H1 (cell line): ENCODE results near the gene BAZ2B. TPM values are rescaled to one million over a fixed set of nuclear protein-coding genes. Genes with fewer than 3 reads are reported as not detected.

Experiments used
- CTCF ChIA-PET: fragments of 300-600 bp; sonication (Branson Sonifier 250); formaldehyde crosslinking; loops from one replicate; lab custom pipeline; 2021; ENCODE audit not compliant: partially characterized antibody; lab: Charles Lee
- POLR2A ChIA-PET: fragments of 300-600 bp; sonication (Branson Sonifier 250); formaldehyde crosslinking; loops from one replicate; lab custom pipeline; 2021; ENCODE audit warnings: inconsistent platforms; ENCODE audit not compliant: partially characterized antibody; lab: Charles Lee
- DNase-seq, 2 experiments: peaks; one replicate each; pipeline versions ENCODE4 v3.0.0 to v3.0.0-alpha.2; 2010 to 2022; ENCODE audit warnings: low spot score in 2 of 2, low read depth in 1 of 2, mixed read lengths in 1 of 2
- FAIRE-seq: peaks from 2 replicates; lab custom pipeline; 2011; peaks lifted over from hg19 to GRCh38; lab: Jason Lieb, UNC
- H2AFZ ChIP-seq: 2 replicates; pipeline ENCODE4 v1.8.1; 2012; ENCODE audit warnings: low read length, inconsistent platforms
- H2AK5ac ChIP-seq: 2 replicates; pipeline ENCODE4 v1.6.1; 2013; ENCODE audit warnings: low read depth, low read length
- H2BK120ac ChIP-seq: replicated peaks from 2 replicates; pipeline ENCODE3; 2013; ENCODE audit warnings: low read depth, low read length, inconsistent platforms
- H2BK12ac ChIP-seq: 2 replicates; pipeline ENCODE4 v1.6.1; 2013; ENCODE audit warnings: low read depth, low read length
- H2BK15ac ChIP-seq: 2 replicates; pipeline ENCODE4 v1.6.1; 2013; ENCODE audit warnings: low read length
- H2BK20ac ChIP-seq: 2 replicates; pipeline ENCODE4 v1.6.1; 2013; ENCODE audit warnings: low read length
- H2BK5ac ChIP-seq: 2 replicates; pipeline ENCODE4 v1.6.1; 2013; ENCODE audit warnings: low read depth, low read length
- H3K14ac ChIP-seq: 2 replicates; pipeline ENCODE4 v1.6.1; 2013; ENCODE audit warnings: inconsistent platforms; ENCODE audit not compliant: insufficient read length
- H3K18ac ChIP-seq: 2 replicates; pipeline ENCODE4 v1.6.1; 2013; ENCODE audit warnings: low read length; ENCODE audit errors: extremely low read depth
- H3K23ac ChIP-seq: 2 replicates; pipeline ENCODE4 v1.6.1; 2013; ENCODE audit warnings: inconsistent platforms; ENCODE audit not compliant: insufficient read length
- H3K23me2 ChIP-seq: 2 replicates; pipeline ENCODE4 v1.6.1; 2013; ENCODE audit warnings: low read depth, low read length
- H3K27ac ChIP-seq: 2 replicates; pipeline ENCODE4 v1.6.1; 2011; ENCODE audit warnings: low read depth, low read length, inconsistent platforms
- H3K27me3 ChIP-seq, 4 experiments: replicated peaks in 1 of 4; 1 replicate in 1 of 4; 2 replicates in 3 of 4; pipeline versions ENCODE4 v1.6.1 to v1.8.1; 2011 to 2013; ENCODE audit warnings: low read length in 3 of 4, mild to moderate bottlenecking in 3 of 4, inconsistent platforms in 2 of 4, mixed read lengths in 2 of 4, moderate library complexity in 1 of 4; ENCODE audit not compliant: control insufficient read depth in 3 of 4, insufficient read depth in 3 of 4; ENCODE audit errors: extremely low read depth in 1 of 4
- H3K36me3 ChIP-seq, 4 experiments: 2 replicates each; pipeline versions ENCODE4 v1.6.1 to v1.8.1; 2011 to 2013; ENCODE audit warnings: mild to moderate bottlenecking in 4 of 4, low read length in 3 of 4, moderate library complexity in 2 of 4, control low read depth in 1 of 4, inconsistent platforms in 1 of 4; ENCODE audit not compliant: insufficient read depth in 4 of 4, control insufficient read depth in 2 of 4
- H3K4ac ChIP-seq: replicated peaks from 2 replicates; pipeline ENCODE3; 2013; ENCODE audit warnings: low read length, low read depth, mixed read lengths, inconsistent platforms; ENCODE audit not compliant: insufficient read length
- H3K4me1 ChIP-seq, 4 experiments: replicated peaks in 1 of 4; 1 replicate in 1 of 4; 2 replicates in 3 of 4; pipeline versions ENCODE4 v1.6.1 to v1.8.1; 2011 to 2013; ENCODE audit warnings: low read length in 3 of 4, inconsistent platforms in 2 of 4, mixed read lengths in 1 of 4; ENCODE audit not compliant: insufficient read depth in 4 of 4, control insufficient read depth in 3 of 4
- H3K4me2 ChIP-seq, 2 experiments: 2 replicates each; pipeline versions ENCODE4 v1.6.1 to v1.8.1; 2011 to 2013; ENCODE audit warnings: low read depth in 2 of 2, low read length in 2 of 2, control low read depth in 1 of 2, inconsistent platforms in 1 of 2, mild to moderate bottlenecking in 1 of 2; ENCODE audit not compliant: insufficient read depth in 1 of 2
- H3K4me3 ChIP-seq, 4 experiments: fragments of 200-600, 300-600 bp in 1 of 4; sonication (generic), shearing (Covaris generic), sonication (Bioruptor Twin) in 1 of 4; 2 replicates each; pipeline versions ENCODE4 v1.5.1 to v1.8.1; 2011 to 2016; ENCODE audit warnings: low read length in 4 of 4, low read depth in 3 of 4, control low read depth in 2 of 4, inconsistent platforms in 2 of 4, mild to moderate bottlenecking in 2 of 4, mixed read lengths in 1 of 4, moderate library complexity in 1 of 4; ENCODE audit not compliant: insufficient read depth in 2 of 4; ENCODE audit errors: extremely low read depth in 1 of 4
- H3K56ac ChIP-seq: replicated peaks from 2 replicates; pipeline ENCODE3; 2013; ENCODE audit warnings: low read depth, mild to moderate bottlenecking, mixed read lengths, low read length, inconsistent platforms; ENCODE audit not compliant: insufficient read length
- H3K79me1 ChIP-seq: 2 replicates; pipeline ENCODE4 v1.6.1; 2013; ENCODE audit warnings: low read depth, low read length, control low read depth
- H3K79me2 ChIP-seq, 2 experiments: 2 replicates each; pipeline versions ENCODE4 v1.6.1 to v1.8.1; 2012 to 2013; ENCODE audit warnings: low read length in 2 of 2, mild to moderate bottlenecking in 2 of 2, inconsistent platforms in 1 of 2; ENCODE audit not compliant: insufficient read depth in 2 of 2, control insufficient read depth in 1 of 2
- H3K9ac ChIP-seq, 4 experiments: replicated peaks in 1 of 4; 1 replicate in 1 of 4; 2 replicates in 3 of 4; pipeline versions ENCODE4 v1.6.1 to v1.8.1; 2011 to 2013; ENCODE audit warnings: low read depth in 3 of 4, low read length in 3 of 4, control low read depth in 2 of 4, mild to moderate bottlenecking in 2 of 4, moderate library complexity in 2 of 4, inconsistent platforms in 1 of 4; ENCODE audit errors: extremely low read depth in 1 of 4
- H3K9me3 ChIP-seq, 2 experiments: 2 replicates each; pipeline versions ENCODE4 v1.6.1 to v1.8.1; 2012 to 2013; ENCODE audit warnings: mild to moderate bottlenecking in 2 of 2, moderate library complexity in 2 of 2, control low read depth in 1 of 2, inconsistent platforms in 1 of 2, low read depth in 1 of 2, low read length in 1 of 2, mixed read lengths in 1 of 2; ENCODE audit not compliant: insufficient read depth in 2 of 2
- H4K20me1 ChIP-seq, 2 experiments: replicated peaks in 1 of 2; 2 replicates each; pipeline versions ENCODE3 to v1.8.1; 2011 to 2013; ENCODE audit warnings: inconsistent platforms in 2 of 2, low read length in 2 of 2, mild to moderate bottlenecking in 1 of 2; ENCODE audit not compliant: insufficient read depth in 2 of 2, control insufficient read depth in 1 of 2
- H4K5ac ChIP-seq: 2 replicates; pipeline ENCODE4 v1.6.1; 2013; ENCODE audit warnings: low read length, low read depth, mixed read lengths, inconsistent platforms; ENCODE audit not compliant: insufficient read length
- H4K8ac ChIP-seq: 2 replicates; pipeline ENCODE4 v1.8.0; 2013; ENCODE audit warnings: mild to moderate bottlenecking, moderate library complexity, low read length, inconsistent platforms; ENCODE audit not compliant: insufficient read depth; ENCODE audit errors: extremely low read depth
- H4K91ac ChIP-seq: replicated peaks from 2 replicates; pipeline ENCODE3; 2013; ENCODE audit warnings: low read length, mixed read lengths, inconsistent platforms; ENCODE audit not compliant: insufficient read length
- BACH1 ChIP-seq: IDR thresholded peaks from 2 replicates; pipeline ENCODE4 v1.6.1; 2012; ENCODE audit warnings: low read length, improper control_type of control experiment
- TCF12 ChIP-seq: IDR thresholded peaks from 2 replicates; pipeline ENCODE4 v1.6.1; 2011; ENCODE audit warnings: low read depth, mild to moderate bottlenecking, low read length
- WGBS, 2 experiments: shearing (Covaris generic) in 1 of 2; methylation state at CpG; one replicate each; pipeline versions ENCODE4 v1.1.6 to v1.1.7; 2013 to 2015; ENCODE audit warnings: low lambda C conversion rate in 2 of 2, mixed read lengths in 2 of 2, inconsistent platforms in 1 of 2, low coverage in 1 of 2, missing lambda C conversion rate in 1 of 2; ENCODE audit not compliant: insufficient replicate concordance in 2 of 2, insufficient coverage in 1 of 2, insufficient read length in 1 of 2; ENCODE audit errors: extremely low coverage in 1 of 2, missing lambda C conversion rate in 1 of 2; 5-methylcytosine and 5-hydroxymethylcytosine counted together
- polyA plus RNA-seq, 7 experiments: library from polyadenylated mRNA; depleted of rRNA in 3 of 7; stranded (reverse) in 5 of 7; unstranded in 2 of 7; fragments of >200 nt in 5 of 7; fragments of 200-250 nt in 2 of 7; gene quantifications; 1 replicate in 5 of 7; 2 replicates in 1 of 7; 4 replicates in 1 of 7; pipeline versions ENCODE4 v1.2.1 to v1.2.3, GENCODE V29; 2011 to 2013; ENCODE audit warnings: missing spikeins in 2 of 7, mixed read lengths in 2 of 7
- total RNA-seq: library from RNA; stranded (reverse); fragmentation: NEBNext Ultra II Directional; extraction: Animal tissue kit (Norgen Biotek cat#: 25700); gene quantifications from 2 replicates; pipeline ENCODE4 v1.2.1, GENCODE V29; 2021
- TF ChIP-seq, protein P1 (sequence below): IDR thresholded peaks from 2 replicates; pipeline ENCODE4 v1.6.1; 2012; ENCODE audit warnings: inconsistent platforms

Gene BAZ2B
- total and polyA plus RNA-seq, 2 of the 8 experiments (the other 6 are each of a cell fraction or from before 2014, with no cell fraction given), result 15.2 to 46.3 TPM

DNA sequence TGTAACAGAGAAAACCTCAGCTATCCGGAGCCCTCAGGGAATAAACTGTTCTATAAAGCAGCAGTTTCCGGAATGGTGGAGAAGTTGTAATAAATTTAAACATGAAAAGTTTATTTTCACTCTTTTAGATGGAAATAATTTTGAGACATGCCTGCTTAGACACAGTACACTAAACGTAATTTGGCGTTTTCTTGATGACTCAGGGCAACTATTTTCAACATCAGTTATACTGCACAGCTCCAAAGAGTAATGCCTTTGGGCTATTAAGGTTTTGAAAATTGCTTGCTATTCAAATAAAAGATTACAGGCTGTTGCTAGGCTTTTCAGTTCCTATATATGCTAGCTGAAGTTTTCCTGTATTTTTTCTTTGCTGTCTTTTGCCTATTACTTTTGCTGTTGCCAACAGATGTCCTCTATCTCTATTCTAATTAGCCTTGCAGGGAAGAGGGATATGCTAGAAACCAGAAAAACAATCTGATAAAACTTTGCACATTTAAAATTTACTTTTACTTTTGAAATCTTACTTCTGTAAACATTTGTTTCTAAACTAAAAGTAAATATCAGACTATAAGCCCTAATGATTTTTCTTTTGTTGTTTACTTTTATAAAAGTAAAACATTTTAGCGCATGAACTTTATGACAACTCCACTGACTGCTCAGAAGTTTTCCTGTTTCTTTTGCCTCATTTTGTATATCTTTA is 216.5 kb downstream of the BAZ2B start:
- Histone ChIP-seq H3K18ac (no peak overlapping the region), H3K27ac (no peak overlapping the region), H3K27me3 (no peaks in the 10 kb centered on the region), H2AFZ (no peak overlapping the region), H3K23me2 (no peaks in the 10 kb centered on the region), H2AK5ac (no peak overlapping the region), H3K4me1 (no peaks in the 10 kb centered on the region; a peak in 1 of 7 replicates), H3K4ac (no peak overlapping the region), H4K91ac (no peak overlapping the region), H3K79me1 (no peaks in the 10 kb centered on the region), H3K79me2 (no peaks in the 10 kb centered on the region), H4K20me1 (no peaks in the 10 kb centered on the region), H4K8ac (no peak overlapping the region), H3K56ac (no peak overlapping the region), H3K23ac (no peak overlapping the region), H2BK5ac (no peak overlapping the region), H2BK15ac (no peak overlapping the region), H3K9ac (no peak overlapping the region), H4K5ac (no peak overlapping the region), H2BK120ac (no peak overlapping the region), H2BK12ac (no peak overlapping the region), H3K9me3 (no peaks in the 10 kb centered on the region), H3K36me3 (peaks cover 0 to 11% (median 4%) of the 10 kb centered on the region in 4 experiments; a peak in 3 of 8 replicates), H3K4me2 (no peak overlapping the region), H3K14ac (no peak overlapping the region), H2BK20ac (no peak overlapping the region), H3K4me3 (no peak overlapping the region)
- ChIA-PET CTCF (interaction anchor here (1.3 kb wide), 1 partner anchor 11 kb away, joined by 3 read pairs; no protein-coding TSS in a partner anchor), POLR2A (no interaction called here)
- FAIRE-seq (no peak), DNase-seq (no peak)
- 90% methylated on average over 5 of the region's 5 CpGs; no CpG with 5 or more reads in 1 of the 2 experiments for WGBS, 2 experiments
- TF ChIP-seq, protein P1, sequence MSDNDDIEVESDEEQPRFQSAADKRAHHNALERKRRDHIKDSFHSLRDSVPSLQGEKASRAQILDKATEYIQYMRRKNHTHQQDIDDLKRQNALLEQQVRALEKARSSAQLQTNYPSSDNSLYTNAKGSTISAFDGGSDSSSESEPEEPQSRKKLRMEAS, result no peak
- TF ChIP-seq BACH1 (no peak), TCF12 (no peak)
